Esophagus (tissue), 2 donors: ENCODE measurements around the gene GNG4. TPM values are rescaled to one million over a fixed set of nuclear protein-coding genes. Genes with fewer than 3 reads are reported as not detected.

Experiments
- H3K27ac ChIP-seq, 2 donors: one replicate each; pipeline ENCODE4 v1.5.1; 2013; ENCODE audit warnings: low read depth in 2 of 2, mild to moderate bottlenecking in 2 of 2, inconsistent platforms in 1 of 2, low read length in 1 of 2, moderate library complexity in 1 of 2
- H3K27me3 ChIP-seq, 2 donors: one replicate each; pipeline ENCODE4 v1.6.1; 2013; ENCODE audit warnings: low read length in 2 of 2, control low read depth in 1 of 2, mild to moderate bottlenecking in 1 of 2; ENCODE audit not compliant: insufficient read depth in 2 of 2, control insufficient read depth in 1 of 2
- H3K36me3 ChIP-seq, 2 donors: one replicate each; pipeline ENCODE4 v1.6.1; 2013; ENCODE audit warnings: low read length in 1 of 2; ENCODE audit not compliant: control insufficient read depth in 2 of 2, insufficient read depth in 2 of 2
- H3K4me1 ChIP-seq, 2 donors: one replicate each; pipeline ENCODE4 v1.6.1; 2013; ENCODE audit warnings: low read length in 1 of 2; ENCODE audit not compliant: control insufficient read depth in 2 of 2, insufficient read depth in 2 of 2
- H3K4me3 ChIP-seq, 2 donors: one replicate each; pipeline ENCODE4 v1.5.1; 2013; ENCODE audit warnings: low read length in 2 of 2, mild to moderate bottlenecking in 2 of 2, low read depth in 1 of 2, moderate library complexity in 1 of 2
- H3K9me3 ChIP-seq, 2 donors: one replicate each; pipeline ENCODE4 v1.6.1; 2013; ENCODE audit warnings: mild to moderate bottlenecking in 2 of 2, low read depth in 1 of 2, low read length in 1 of 2, moderate library complexity in 1 of 2; ENCODE audit not compliant: control insufficient read depth in 2 of 2, insufficient read depth in 1 of 2
- whole genome bisulfite sequencing, 2 donors: extraction: QIAGEN DNeasy Blood & Tissue Kit; methylation state at CpG; one replicate each; pipeline ENCODE4 v1.1.7; 2013; 5-methylcytosine and 5-hydroxymethylcytosine counted together
- polyA plus RNA-seq, 2 donors: library from polyadenylated mRNA; stranded (reverse); fragments of 200-250 nt; gene quantifications; one replicate each; pipeline ENCODE4 v1.2.3, GENCODE V29; 2013
- donor health status: healthy with polysubstance abuse.
- donor health status: Bipolar disorder and iron deficiency.

The GNG4 gene
- polyA plus RNA-seq, 2 donors, result 8.1 to 10.9 TPM

GRCh38 chr1:235527196-235527814 lies 122.3 kb downstream of the GNG4 start:
- 86 to 91% methylated on average over 4 of the region's 4 CpGs for WGBS, 2 donors
- Histone ChIP-seq H3K4me1 (no peaks in the 10 kb centered on the region), H3K9me3 (no peaks in the 10 kb centered on the region), H3K4me3 (no peak overlapping the region), H3K27ac (no peak overlapping the region), H3K36me3 (no peaks in the 10 kb centered on the region), H3K27me3 (peaks cover 0 to 4% of the 10 kb centered on the region in 2 donors)

- no peaks in the 10 kb centered on the region for H3K36me3 ChIP-seq
- no peak overlapping the region for H3K27ac ChIP-seq
- H3K4me3 ChIP-seq, result no peak overlapping the region
- no peaks in the 10 kb centered on the region for H3K4me1 ChIP-seq
- no peaks in the 10 kb centered on the region for H3K27me3 ChIP-seq
- no peaks in the 10 kb centered on the region for H3K9me3 ChIP-seq
- 35 to 53% methylated on average over 4 of the region's 4 CpGs for WGBS, 2 donors
Observed at GRCh38 chr1:235525314-235525713, 124.3 kb downstream of the GNG4 start.

GRCh38 chr1:235516862-235517446 lies 132.6 kb downstream of the GNG4 start:
- Histone ChIP-seq H3K4me1 (no peaks in the 10 kb centered on the region), H3K9me3 (no peaks in the 10 kb centered on the region), H3K36me3 (no peaks in the 10 kb centered on the region), H3K4me3 (no peak overlapping the region), H3K27me3 (no peaks in the 10 kb centered on the region), H3K27ac (no peak overlapping the region)
- WGBS, 2 donors, result 71 to 76% methylated on average over 6 of the region's 6 CpGs

- peaks cover 0 to 2% of the 10 kb centered on the region in 2 donors for H3K4me1 ChIP-seq
- H3K36me3 ChIP-seq, result no peaks in the 10 kb centered on the region
- H3K9me3 ChIP-seq, result no peaks in the 10 kb centered on the region
- H3K27ac ChIP-seq, result no peak overlapping the region
- no peaks in the 10 kb centered on the region for H3K27me3 ChIP-seq
- WGBS, 2 donors, result 90 to 96% methylated on average over 5 of the region's 5 CpGs
- H3K4me3 ChIP-seq, result no peak overlapping the region
Observed at GRCh38 chr1:235515844-235516512, 133.6 kb downstream of the GNG4 start.

- H3K27me3 ChIP-seq, result no peaks in the 10 kb centered on the region
- H3K36me3 ChIP-seq, result no peaks in the 10 kb centered on the region
- WGBS, 2 donors, result 39 to 40% methylated on average over 8 of the region's 8 CpGs
- H3K4me1 ChIP-seq, result peaks cover 0 to 2% of the 10 kb centered on the region in 2 donors
- no peaks in the 10 kb centered on the region for H3K9me3 ChIP-seq
- no peak overlapping the region for H3K27ac ChIP-seq
- H3K4me3 ChIP-seq, result no peak overlapping the region
Observed at GRCh38 chr1:235513495-235514366, 135.9 kb downstream of the GNG4 start.

- no peaks in the 10 kb centered on the region for H3K27me3 ChIP-seq
- H3K4me1 ChIP-seq, result peaks cover 0 to 2% of the 10 kb centered on the region in 2 donors
- H3K4me3 ChIP-seq, result no peak overlapping the region
- H3K36me3 ChIP-seq, result no peaks in the 10 kb centered on the region
- H3K27ac ChIP-seq, result no peak overlapping the region
- WGBS, 2 donors, result 69 to 71% methylated on average over 13 of the region's 13 CpGs
- H3K9me3 ChIP-seq, result no peaks in the 10 kb centered on the region
Observed at GRCh38 chr1:235511470-235512240, 137.9 kb downstream of the GNG4 start.

GRCh38 chr1:235510823-235511222 lies 138.8 kb downstream of the GNG4 start:
- Histone ChIP-seq H3K27me3 (no peaks in the 10 kb centered on the region), H3K4me3 (no peak overlapping the region), H3K27ac (no peak overlapping the region), H3K9me3 (no peaks in the 10 kb centered on the region), H3K36me3 (no peaks in the 10 kb centered on the region), H3K4me1 (peaks cover 0 to 2% of the 10 kb centered on the region in 2 donors)
- 76% methylated on average over 6 of the region's 6 CpGs for WGBS, 2 donors

GRCh38 chr1:235507623-235508022 lies 142.0 kb downstream of the GNG4 start:
- H3K36me3 ChIP-seq, result no peaks in the 10 kb centered on the region
- H3K27ac ChIP-seq, result no peak overlapping the region
- 79 to 84% methylated on average over 3 of the region's 3 CpGs for WGBS, 2 donors
- peaks cover 0 to 2% of the 10 kb centered on the region in 2 donors for H3K4me1 ChIP-seq
- H3K9me3 ChIP-seq, result no peaks in the 10 kb centered on the region
- no peaks in the 10 kb centered on the region for H3K27me3 ChIP-seq
- no peak overlapping the region for H3K4me3 ChIP-seq
